GM18951 (cell line): ENCODE measurements around the gene PTPN11.
"Not testable (repeated sequence)": the region's sequence is repeated elsewhere in the genome, so short reads cannot be mapped to it uniquely, and the experiment has no call there.

Source experiments
- POLR2A ChIP-seq: IDR thresholded peaks from 4 replicates; pipeline ENCODE4 v1.6.1; 2011; ENCODE audit warnings: mild to moderate bottlenecking; ENCODE audit not compliant: insufficient read length, insufficient read depth; ENCODE audit errors: extremely low read depth
- in situ Hi-C: fragments of 300-500 bp; cut with MboI; formaldehyde crosslinking; loops from one replicate; pipeline ENCODE4 v1.12.0; 2022; ENCODE audit warnings: low sequenced_read_pairs, mixed read lengths, inconsistent platforms; ENCODE audit not compliant: unreplicated experiment

Gene PTPN11

DNA sequence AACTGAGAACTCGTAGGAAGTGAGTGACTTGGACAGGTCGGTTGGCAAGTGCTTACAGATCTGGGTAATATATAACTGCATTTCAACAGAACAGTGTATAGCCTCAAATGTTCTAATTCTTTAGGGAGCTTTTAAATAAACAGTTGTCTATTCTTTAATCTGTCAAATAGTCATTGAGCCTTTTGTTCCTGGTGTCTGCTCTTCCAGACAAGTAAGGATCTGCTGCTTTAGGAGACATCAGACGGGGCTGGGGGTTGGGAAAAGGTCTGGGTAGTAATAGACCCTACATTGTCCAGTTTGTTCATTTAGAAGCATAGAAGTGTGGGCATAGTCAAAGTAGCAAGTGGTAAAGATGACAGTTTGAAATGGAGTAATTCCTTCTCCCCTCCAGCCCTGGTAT, 2.0 kb downstream of the PTPN11 start:
- in situ Hi-C loops = no loop called here
- TF ChIP-seq POLR2A = no peak

DNA sequence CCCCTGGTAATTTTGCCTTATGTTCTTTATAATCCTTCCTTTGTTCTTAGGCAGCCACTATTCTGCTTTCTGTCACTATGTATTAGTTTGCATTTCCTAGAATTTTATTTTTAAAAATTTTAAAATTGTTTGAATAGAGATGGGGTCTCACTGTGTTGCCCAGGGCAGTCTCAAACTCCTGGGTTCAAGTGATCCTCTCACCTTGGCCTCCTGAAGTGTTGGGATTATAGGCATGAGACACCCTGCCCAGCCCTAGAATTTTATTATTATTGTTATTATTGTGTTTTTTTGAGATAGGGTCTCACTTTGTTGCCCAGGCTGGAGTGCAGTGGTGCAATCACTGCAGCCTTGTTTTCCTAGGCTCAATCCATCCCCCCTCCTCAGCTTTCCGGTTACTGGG, 2.6 kb downstream of the PTPN11 start:
- in situ Hi-C loops = no loop called here
- no peak for TF ChIP-seq POLR2A

DNA sequence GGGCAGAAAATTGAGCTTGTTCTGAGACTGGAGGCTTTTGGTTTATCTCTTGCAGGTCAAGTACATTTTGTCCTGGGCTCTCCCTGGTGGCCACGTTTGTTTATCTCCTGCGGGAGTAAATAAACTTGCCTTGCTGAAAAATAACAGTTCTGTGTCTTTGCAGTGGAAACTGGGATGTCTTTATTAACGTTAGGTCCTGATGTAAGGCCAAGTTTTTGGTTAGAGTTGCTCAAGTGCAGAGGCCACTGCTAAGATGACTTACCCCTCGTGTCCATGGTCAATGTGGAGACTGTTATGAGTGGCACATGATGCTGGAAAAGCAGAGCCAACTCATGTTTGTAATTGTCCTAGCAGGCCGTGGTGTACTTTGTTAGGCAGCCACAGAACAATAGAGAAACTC, 3.8 kb downstream of the PTPN11 start:
- TF ChIP-seq POLR2A = no peak
- in situ Hi-C loops = no loop called here

DNA sequence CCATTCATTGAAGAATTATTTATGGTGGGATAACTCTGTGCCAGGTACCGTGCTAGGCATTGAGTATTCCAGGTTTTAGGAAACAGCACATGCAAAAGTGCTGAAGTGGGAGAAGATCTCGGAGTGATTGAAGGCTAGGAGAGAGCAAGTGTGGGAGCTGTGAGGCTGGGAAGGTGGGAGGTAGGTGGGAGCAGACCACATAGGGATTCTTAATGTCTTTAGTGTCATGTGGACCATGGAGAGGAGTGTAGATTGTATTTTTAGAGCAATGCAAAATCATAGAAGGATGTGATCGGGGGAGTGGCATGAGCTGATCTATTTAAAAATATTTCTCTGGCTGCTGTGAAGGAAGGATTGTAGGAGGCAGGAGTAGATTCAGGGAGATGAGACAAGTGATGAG, 5.4 kb downstream of the PTPN11 start:
- in situ Hi-C loops = no loop called here
- no peak for TF ChIP-seq POLR2A

DNA sequence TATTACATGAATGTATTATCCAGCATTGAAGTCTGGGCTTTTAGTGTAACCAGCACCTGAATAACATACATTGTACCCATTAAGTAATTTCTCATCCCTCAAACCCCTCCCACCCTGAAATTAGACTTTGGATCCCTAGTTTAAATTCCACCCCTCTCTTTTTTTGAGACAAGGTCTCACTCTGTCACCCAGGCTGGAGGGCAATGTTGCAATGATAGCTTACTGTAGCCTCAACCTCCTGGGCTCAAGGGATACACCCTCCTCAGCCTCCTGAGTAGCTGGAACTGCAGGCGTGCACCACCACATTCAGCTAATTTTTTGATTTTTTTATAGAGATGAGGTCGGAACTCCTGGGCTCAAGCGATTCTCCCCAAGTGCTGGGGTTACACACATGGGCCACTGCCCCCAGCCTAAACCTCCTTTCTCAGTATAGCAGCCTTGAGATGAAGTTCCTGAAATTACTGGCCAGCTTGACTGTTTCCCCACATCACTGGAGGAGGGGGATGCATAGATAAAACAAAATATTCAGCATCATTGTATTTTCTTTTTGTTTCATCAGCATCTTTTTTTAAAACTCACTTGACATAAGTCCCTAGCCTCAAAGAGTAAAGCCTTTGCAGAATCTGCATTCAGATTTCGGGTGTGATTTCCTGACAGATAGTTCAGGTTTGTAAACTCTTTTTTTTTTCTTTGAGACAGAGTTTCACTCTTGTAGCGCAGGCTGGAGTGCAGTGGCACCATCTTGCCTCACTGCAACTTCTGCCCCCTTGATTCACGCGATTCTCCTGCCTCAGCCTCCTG, 7.0 kb downstream of the PTPN11 start:
- no peak for TF ChIP-seq POLR2A
- in situ Hi-C loops = no loop called here

DNA sequence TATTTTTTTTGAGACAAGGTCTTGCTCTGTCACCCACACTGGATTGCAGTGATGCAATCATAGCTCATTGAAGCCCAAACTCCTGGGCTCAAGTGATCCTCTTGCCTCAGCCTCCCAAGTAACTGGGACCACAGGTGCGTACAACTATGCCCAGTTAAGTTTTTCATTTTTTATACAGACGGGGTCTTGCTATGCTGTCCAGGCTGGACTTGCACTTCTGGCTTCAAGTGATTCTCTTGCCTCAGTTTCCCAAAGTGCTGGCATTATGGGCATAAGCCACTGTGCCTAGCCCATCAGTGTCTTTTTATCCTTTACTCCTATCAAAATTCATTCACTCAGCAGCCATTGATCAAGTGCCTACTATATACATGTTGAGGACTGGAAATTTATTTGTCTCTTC, 9.0 kb downstream of the PTPN11 start:
- no peak for TF ChIP-seq POLR2A
- in situ Hi-C loops = no loop called here

DNA sequence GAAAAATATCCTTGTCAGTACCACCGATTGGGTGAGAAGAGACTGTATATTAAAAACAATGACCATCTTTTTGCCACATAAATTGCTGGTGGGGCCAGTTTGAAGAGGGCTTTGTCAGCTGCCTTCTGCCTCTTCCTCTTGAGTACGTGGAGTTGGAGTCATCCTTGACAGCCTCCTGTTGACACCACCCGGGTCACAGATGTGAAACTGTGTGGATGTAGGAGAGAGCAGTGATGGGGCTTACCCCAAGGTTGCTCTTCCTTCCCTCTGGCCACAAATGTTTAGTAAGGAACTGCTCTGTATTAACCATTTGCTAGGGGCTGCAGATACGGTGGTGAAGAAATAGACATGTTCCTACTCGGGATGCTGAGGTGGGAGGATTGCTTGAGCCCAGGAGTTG, 12.2 kb downstream of the PTPN11 start:
- TF ChIP-seq POLR2A = no peak
- in situ Hi-C loops = no loop called here

DNA sequence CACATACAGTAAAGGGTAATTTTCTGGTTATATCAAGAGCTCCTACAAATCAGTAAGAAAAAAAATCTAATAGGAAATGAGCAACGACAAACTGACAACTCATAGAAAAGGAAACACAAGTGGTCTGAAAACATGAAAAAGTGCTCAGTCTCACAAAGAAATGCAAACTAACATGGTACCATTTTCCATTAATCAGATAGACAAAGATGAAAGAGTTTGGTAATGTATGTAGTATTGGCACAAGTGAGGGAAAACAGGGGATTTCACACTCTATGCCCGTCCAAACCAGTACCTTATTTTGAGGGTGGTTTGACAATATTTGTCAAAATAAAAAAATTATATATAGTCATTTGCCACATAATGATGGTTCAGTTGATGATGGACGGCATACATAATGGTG, 13.2 kb downstream of the PTPN11 start:
- in situ Hi-C loops = no loop called here
- no peak for TF ChIP-seq POLR2A

DNA sequence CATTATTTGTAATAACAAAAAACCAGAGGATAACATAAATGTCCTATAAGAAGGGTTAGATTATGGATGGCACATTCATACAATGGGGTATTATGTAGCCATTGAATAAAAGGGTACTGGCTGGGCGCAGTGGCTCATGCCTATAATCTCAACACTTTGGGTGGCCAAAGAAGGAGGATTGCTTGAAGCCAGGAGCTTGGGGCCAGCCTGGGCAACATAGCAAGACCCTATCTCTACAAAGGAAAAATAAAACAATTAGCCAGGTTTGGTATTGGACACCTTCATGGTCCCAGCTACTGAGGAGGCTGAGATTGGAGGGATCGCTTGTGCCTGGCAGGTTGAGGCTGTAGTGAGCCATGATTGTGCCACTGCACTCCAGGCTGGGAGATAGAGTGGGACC, 14.8 kb downstream of the PTPN11 start:
- in situ Hi-C loops = no loop called here
- no peak for TF ChIP-seq POLR2A

DNA sequence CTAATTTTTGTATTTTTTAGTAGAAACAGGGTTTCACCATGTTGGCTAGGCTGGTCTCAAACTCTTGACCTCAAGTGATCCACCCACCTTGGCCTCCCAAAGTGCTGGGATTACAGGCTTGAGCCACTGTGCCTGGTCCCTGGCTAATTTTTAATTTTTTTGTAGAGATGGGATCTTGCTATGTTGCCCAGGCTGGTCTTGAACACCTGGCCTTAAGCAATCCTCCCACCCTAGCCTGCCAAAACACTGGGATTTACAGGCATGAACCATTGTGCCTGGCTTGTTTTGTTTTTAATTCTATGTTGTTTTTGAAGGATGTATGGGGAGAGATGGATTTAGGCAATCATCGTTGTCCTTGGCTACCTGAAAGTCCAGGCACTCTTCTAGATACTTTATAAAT, 19.9 kb downstream of the PTPN11 start:
- in situ Hi-C loops = not testable (repeated sequence)

DNA sequence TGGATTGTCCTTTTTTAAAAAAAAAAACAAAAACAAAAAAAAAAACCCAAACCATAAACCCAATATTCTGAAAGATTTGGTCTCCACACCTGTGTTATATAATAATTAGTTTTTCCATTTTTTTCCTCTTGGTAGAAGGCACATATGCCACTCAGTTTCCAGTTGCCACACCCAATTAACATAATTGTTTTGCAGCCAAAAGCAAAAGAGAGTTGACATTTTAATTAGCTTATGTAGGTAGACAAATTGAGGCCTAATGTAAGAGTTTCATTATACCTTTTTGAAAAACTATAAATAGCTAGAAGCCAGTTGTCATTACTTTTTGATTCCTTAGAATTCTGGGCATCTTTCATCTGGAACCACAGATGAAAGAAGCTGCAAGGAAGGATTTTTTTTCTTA, 21.0 kb downstream of the PTPN11 start:
- in situ Hi-C loops = no loop called here

DNA sequence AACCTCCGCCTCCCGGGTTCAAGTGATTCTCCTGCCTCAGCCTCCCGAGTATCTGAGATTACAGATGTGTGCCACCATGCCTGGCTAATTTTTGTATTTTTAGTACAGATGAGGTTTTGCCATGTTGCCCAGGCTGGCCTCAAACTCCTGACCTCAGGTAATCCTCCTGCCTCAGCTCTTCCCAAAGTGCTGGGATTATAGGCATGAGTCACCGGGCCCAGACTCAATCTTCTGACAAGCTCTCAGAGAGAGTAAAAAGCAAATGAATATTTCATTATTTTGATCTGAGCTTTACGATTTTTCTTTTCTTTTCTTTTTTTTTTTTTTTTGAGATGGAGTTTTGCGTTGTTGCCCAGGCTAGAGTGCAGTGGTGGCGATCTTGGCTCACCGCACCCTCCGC, 21.9 kb downstream of the PTPN11 start:
- in situ Hi-C loops = not testable (repeated sequence)

More for the DNA sequence above, 21.0 kb downstream of the PTPN11 start:
- no peak for TF ChIP-seq POLR2A

DNA sequence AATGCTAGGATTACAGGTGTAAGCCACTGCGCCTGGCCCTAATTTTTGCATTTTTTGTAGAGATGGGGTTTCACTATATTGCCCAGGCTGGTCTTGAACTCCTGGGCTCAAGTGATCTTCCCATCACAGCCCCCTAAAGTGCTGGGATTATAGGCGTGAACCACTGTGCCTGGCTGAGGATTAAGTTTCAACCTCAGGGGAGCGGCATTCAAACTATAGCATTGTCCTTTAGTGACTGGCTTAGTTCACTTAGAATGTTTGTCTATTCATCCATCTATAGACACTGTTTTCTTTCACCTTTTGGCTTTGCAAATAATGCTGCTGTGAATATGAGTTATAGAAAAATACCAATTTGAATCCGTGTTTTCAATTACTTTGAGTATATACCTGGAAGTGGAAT, 25.2 kb downstream of the PTPN11 start:
- no peak for TF ChIP-seq POLR2A
- in situ Hi-C loops = no loop called here

DNA sequence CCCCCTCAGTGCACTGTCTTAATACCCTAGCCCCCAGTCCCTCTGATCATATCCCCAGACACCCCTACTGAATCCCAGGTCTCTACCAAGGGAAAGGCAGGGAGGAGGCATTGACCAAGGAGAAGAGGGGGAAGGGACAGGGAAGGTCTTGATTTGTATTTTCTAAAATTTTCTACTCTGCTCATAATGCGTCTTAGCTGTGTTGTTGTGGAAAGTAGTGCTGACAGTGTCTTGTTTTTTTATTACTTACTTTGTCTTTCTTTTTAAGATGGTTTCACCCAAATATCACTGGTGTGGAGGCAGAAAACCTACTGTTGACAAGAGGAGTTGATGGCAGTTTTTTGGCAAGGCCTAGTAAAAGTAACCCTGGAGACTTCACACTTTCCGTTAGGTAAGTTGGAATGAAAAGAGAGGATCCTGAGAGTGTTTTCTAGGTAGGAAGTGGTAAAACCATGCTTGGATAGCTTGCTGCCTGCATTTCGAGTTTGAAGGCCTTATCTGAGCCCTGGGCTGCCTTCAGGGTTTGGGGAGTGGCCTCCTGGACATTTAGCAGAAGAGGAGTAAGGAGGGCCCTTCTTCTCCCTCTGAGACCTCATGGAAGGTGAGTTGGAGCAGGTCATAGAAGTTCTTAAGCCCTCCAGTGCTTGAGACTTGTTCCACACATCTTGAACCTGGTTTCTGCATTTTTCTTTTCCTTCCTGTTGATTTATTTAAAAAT, 27.4 kb downstream of the PTPN11 start:
- no peak for TF ChIP-seq POLR2A
- in situ Hi-C loops = no loop called here
